Fibroblast of lung (primary cell): ENCODE data around the gene TBL1X. TPM values are rescaled to one million over a fixed set of nuclear protein-coding genes. Genes with fewer than 3 reads are reported as not detected.
A peak's percentile ranks its signal among the peaks of the same experiment; 100 is the strongest.

Experiments used
- DNase-seq, 2 donors: peaks; one replicate each; pipeline versions ENCODE4 v3.0.0 to v3.0.0-alpha.2; 2010; ENCODE audit warnings: low read depth in 2 of 2
- H2AFZ ChIP-seq: 2 replicates; pipeline ENCODE4 v1.5.1; 2012; ENCODE audit warnings: low read length, control low read depth, inconsistent platforms
- H3K27ac ChIP-seq: 2 replicates; pipeline ENCODE4 v1.5.1; 2011; ENCODE audit warnings: low read length, control low read depth; ENCODE audit not compliant: insufficient read depth
- H3K27me3 ChIP-seq: 2 replicates; pipeline ENCODE4 v1.5.1; 2011; ENCODE audit warnings: mild to moderate bottlenecking, low read length; ENCODE audit not compliant: control insufficient read depth, insufficient read depth
- H3K36me3 ChIP-seq: 2 replicates; pipeline ENCODE4 v1.5.1; 2011; ENCODE audit warnings: low read length; ENCODE audit not compliant: control insufficient read depth, insufficient read depth
- H3K4me1 ChIP-seq: 2 replicates; pipeline ENCODE4 v1.5.1; 2011; ENCODE audit warnings: low read length; ENCODE audit not compliant: control insufficient read depth, insufficient read depth; ENCODE audit errors: extremely low read depth
- H3K4me2 ChIP-seq: 2 replicates; pipeline ENCODE4 v1.5.1; 2011; ENCODE audit warnings: low read length, control low read depth; ENCODE audit not compliant: insufficient read depth; ENCODE audit errors: extremely low read depth
- H3K4me3 ChIP-seq, 4 experiments: fragments of 200-600 bp in 1 of 4; sonication (generic) in 1 of 4; replicated peaks in 1 of 4; 2 replicates each; pipeline ENCODE4 v1.5.1; 2011 to 2016; ENCODE audit warnings: low read length in 4 of 4, low read depth in 3 of 4, mild to moderate bottlenecking in 3 of 4, control low read depth in 2 of 4, inconsistent platforms in 1 of 4, mixed read lengths in 1 of 4; ENCODE audit not compliant: insufficient read depth in 1 of 4; ENCODE audit errors: control extremely low read depth in 1 of 4
- H3K79me2 ChIP-seq: 2 replicates; pipeline ENCODE4 v1.5.1; 2012; ENCODE audit warnings: mild to moderate bottlenecking, low read length, inconsistent platforms; ENCODE audit not compliant: control insufficient read depth, insufficient read depth
- H3K9ac ChIP-seq: 2 replicates; pipeline ENCODE4 v1.5.1; 2011; ENCODE audit warnings: mild to moderate bottlenecking, low read length, control low read depth; ENCODE audit not compliant: insufficient read depth
- H3K9me3 ChIP-seq: 2 replicates; pipeline ENCODE4 v1.5.1; 2012; ENCODE audit warnings: low read depth, low read length; ENCODE audit not compliant: control insufficient read depth, insufficient read depth
- H4K20me1 ChIP-seq: 2 replicates; pipeline ENCODE4 v1.5.1; 2011; ENCODE audit warnings: low read length; ENCODE audit not compliant: control insufficient read depth, insufficient read depth; ENCODE audit errors: extremely low read depth
- CTCF ChIP-seq, 2 donors: IDR thresholded peaks in 1 of 2; conservative IDR thresholded peaks in 1 of 2; 1 replicate in 1 of 2; 2 replicates in 1 of 2; pipeline ENCODE4 v1.5.1; 2011 to 2012; ENCODE audit warnings: low read length in 2 of 2, control low read depth in 1 of 2, inconsistent platforms in 1 of 2, low read depth in 1 of 2, mild to moderate bottlenecking in 1 of 2
- EZH2 ChIP-seq: IDR thresholded peaks from 2 replicates; pipeline ENCODE4 v1.5.1; 2012; ENCODE audit warnings: low read length, control low read depth, mild to moderate bottlenecking; ENCODE audit errors: missing control alignments
- polyA plus RNA-seq, 2 donors: library from polyadenylated mRNA; depleted of rRNA in 1 of 2; stranded (reverse) in 1 of 2; unstranded in 1 of 2; fragments of >200 nt; gene quantifications; 2 replicates each; pipeline ENCODE4 v1.2.1, GENCODE V29; 2011 to 2012; ENCODE audit warnings: missing spikeins in 1 of 2
- total RNA-seq: library from RNA; depleted of rRNA; stranded (reverse); fragments of >200 nt; gene quantifications from 2 replicates; pipeline ENCODE4 v1.2.1, GENCODE V29; 2014

The TBL1X gene
- total and polyA plus RNA-seq, 2 donors (not counting 1 experiment from before 2014, with no cell fraction given): 25.8 to 29.4 TPM

- Histone ChIP-seq H3K4me2 (peak overlapping the region; percentile 59), H3K79me2 (no peaks in the 10 kb centered on the region), H3K27me3 (no peaks in the 10 kb centered on the region), H2AFZ (no peak overlapping the region), H3K9me3 (no peaks in the 10 kb centered on the region), H3K4me1 (no peaks in the 10 kb centered on the region), H3K27ac (no peak overlapping the region), H3K4me3 (no peak overlapping the region), H3K36me3 (no peaks in the 10 kb centered on the region), H3K9ac (no peak overlapping the region), H4K20me1 (no peaks in the 10 kb centered on the region)
- DNase-seq: peak; percentile 15 to 34
- TF ChIP-seq EZH2 (no peak), CTCF (conservative IDR thresholded peaks at IDR 0.05 in 1 of 2, IDR thresholded peaks at IDR 0.05 in 1 of 2; ENCODE audit: low read depth in 1 of 2, low read length in 2 of 2) (no peak)
Observed at GRCh38 chrX:9610771-9611392, 146.0 kb downstream of the TBL1X start.

DNA sequence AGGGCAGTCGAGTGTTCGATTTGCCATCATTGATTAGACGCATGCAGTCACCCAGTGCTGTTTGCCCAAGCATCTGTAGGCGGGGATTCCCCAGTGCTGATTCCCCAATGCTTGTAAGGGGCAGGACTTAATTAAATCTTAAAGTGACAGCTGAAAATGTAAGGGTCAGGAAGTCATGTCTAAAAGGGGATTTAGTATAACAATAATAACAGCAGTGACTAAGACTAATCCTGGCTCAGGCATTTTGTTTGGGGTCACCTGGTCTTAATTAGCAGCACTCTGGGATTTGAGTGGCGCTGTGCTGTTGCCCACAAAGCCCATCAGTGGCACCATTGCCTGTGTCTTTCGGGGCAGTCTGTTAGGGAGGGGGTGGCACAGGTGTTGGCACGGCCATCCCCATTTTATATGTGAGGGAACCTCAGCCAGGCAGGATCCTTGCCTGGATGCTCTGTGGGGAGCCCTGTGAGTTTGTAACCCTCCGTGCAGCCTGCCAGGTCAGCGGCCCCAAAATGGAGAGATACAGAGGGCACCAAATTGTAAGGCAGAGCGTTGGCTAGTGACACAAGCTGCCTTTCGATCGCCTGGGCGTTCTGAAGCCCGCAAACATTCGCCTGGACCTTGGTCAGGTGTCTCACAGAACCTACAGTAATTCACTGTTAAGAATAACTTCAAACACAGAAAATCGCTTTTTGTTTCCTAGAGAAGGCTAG, 146.7 kb downstream of the TBL1X start:
- Histone ChIP-seq H3K4me2 (no peak overlapping the region), H4K20me1 (no peaks in the 10 kb centered on the region)
- DNase-seq: no peak

More for the DNA sequence above, 146.7 kb downstream of the TBL1X start:
- Histone ChIP-seq H3K9me3 (no peaks in the 10 kb centered on the region), H3K4me1 (no peaks in the 10 kb centered on the region), H3K36me3 (no peaks in the 10 kb centered on the region), H2AFZ (no peak overlapping the region), H3K4me3 (no peak overlapping the region), H3K9ac (no peak overlapping the region), H3K79me2 (no peaks in the 10 kb centered on the region), H3K27ac (no peak overlapping the region), H3K27me3 (no peaks in the 10 kb centered on the region)
- TF ChIP-seq CTCF (conservative IDR thresholded peaks at IDR 0.05 in 1 of 2, IDR thresholded peaks at IDR 0.05 in 1 of 2; ENCODE audit: low read depth in 1 of 2, low read length in 2 of 2) (no peak), EZH2 (no peak)
